Mammary epithelial cell (primary cell): ENCODE data around the gene LBHD2.

Experiments used
- CTCF ChIP-seq, 2 donors: IDR thresholded peaks in 1 of 2; conservative IDR thresholded peaks in 1 of 2; 2 replicates each; pipeline ENCODE4 v1.5.1; 2011 to 2012; ENCODE audit warnings: inconsistent platforms in 2 of 2, low read length in 2 of 2, mild to moderate bottlenecking in 2 of 2, control low read depth in 1 of 2, low read depth in 1 of 2; ENCODE audit not compliant: insufficient read depth in 1 of 2; ENCODE audit errors: extremely low read depth in 1 of 2
- EZH2 ChIP-seq: IDR thresholded peaks from 2 replicates; pipeline ENCODE4 v1.6.1; 2012; ENCODE audit warnings: low read length, inconsistent platforms, borderline replicate concordance

GRCh38 chr14:103086771-103087342, 2.8 kb downstream of the LBHD2 start:
- TF ChIP-seq CTCF (conservative IDR thresholded peaks at IDR 0.05 in 1 of 2, IDR thresholded peaks at IDR 0.05 in 1 of 2; ENCODE audit: extremely low read depth in 1 of 2, insufficient read depth in 1 of 2, low read depth in 1 of 2, low read length in 2 of 2), result no peak
- TF ChIP-seq EZH2, result no peak
